ENCODE measurements around the gene ESPNL.
"Not testable (repeated sequence)": the region's sequence is repeated elsewhere in the genome, so short reads cannot be mapped to it uniquely, and the experiment has no call there.

ESPNL gene

GRCh38 chr2:238169048-238169707 is 69.0 kb downstream of the ESPNL start:
- H3K36me3 ChIP-seq (ENCODE audit: low read depth): peaks cover 49% of the 10 kb centered on the region
- ATAC-seq (ENCODE audit: low read depth): peak; percentile 8
- H3K4me3 ChIP-seq (ENCODE audit: severe bottlenecking): no peak overlapping the region
- no peak for DNase-seq (ENCODE audit: low spot score)
- H3K27me3 ChIP-seq (ENCODE audit: insufficient read depth, poor library complexity, severe bottlenecking): peaks cover 1% of the 10 kb centered on the region
- H3K4me1 ChIP-seq (ENCODE audit: insufficient read depth, poor library complexity, severe bottlenecking): peaks cover 32% of the 10 kb centered on the region
- no peaks in the 10 kb centered on the region for H3K9me3 ChIP-seq (ENCODE audit: severe bottlenecking)
- TF ChIP-seq CTCF (IDR thresholded peaks at IDR 0.05; ENCODE audit: poor library complexity, severe bottlenecking): no peak
- H3K27ac ChIP-seq (ENCODE audit: poor library complexity, severe bottlenecking): peak overlapping the region; percentile 96

- Histone ChIP-seq H3K27ac (ENCODE audit: poor library complexity, severe bottlenecking) (peak overlapping the region; percentile 96), H3K9me3 (ENCODE audit: severe bottlenecking) (no peaks in the 10 kb centered on the region), H3K36me3 (ENCODE audit: low read depth) (peaks cover 49% of the 10 kb centered on the region), H3K4me1 (ENCODE audit: insufficient read depth, poor library complexity, severe bottlenecking) (peaks cover 32% of the 10 kb centered on the region), H3K4me3 (ENCODE audit: severe bottlenecking) (no peak overlapping the region), H3K27me3 (ENCODE audit: insufficient read depth, poor library complexity, severe bottlenecking) (no peaks in the 10 kb centered on the region)
- no peak for TF ChIP-seq CTCF (IDR thresholded peaks at IDR 0.05; ENCODE audit: poor library complexity, severe bottlenecking)
- DNase-seq (ENCODE audit: low spot score) (peak; percentile 86), ATAC-seq (ENCODE audit: low read depth) (peak; percentile 92)
Measured at GRCh38 chr2:238169708-238170251, 69.6 kb downstream of the ESPNL start.

GRCh38 chr2:238170386-238171071 is 70.4 kb downstream of the ESPNL start:
- Histone ChIP-seq H3K36me3 (ENCODE audit: low read depth) (peaks cover 49% of the 10 kb centered on the region), H3K4me3 (ENCODE audit: severe bottlenecking) (no peak overlapping the region), H3K4me1 (ENCODE audit: insufficient read depth, poor library complexity, severe bottlenecking) (peaks cover 32% of the 10 kb centered on the region), H3K9me3 (ENCODE audit: severe bottlenecking) (no peaks in the 10 kb centered on the region), H3K27ac (ENCODE audit: poor library complexity, severe bottlenecking) (peak overlapping the region; percentile 96), H3K27me3 (ENCODE audit: insufficient read depth, poor library complexity, severe bottlenecking) (no peaks in the 10 kb centered on the region)
- TF ChIP-seq CTCF (IDR thresholded peaks at IDR 0.05; ENCODE audit: poor library complexity, severe bottlenecking): no peak
- ATAC-seq (ENCODE audit: low read depth): no peak
- no peak for DNase-seq (ENCODE audit: low spot score)

GRCh38 chr2:238171072-238171431 is 70.9 kb downstream of the ESPNL start:
- peak overlapping the region; percentile 96 for H3K27ac ChIP-seq (ENCODE audit: poor library complexity, severe bottlenecking)
- not testable (repeated sequence) for ATAC-seq (ENCODE audit: low read depth); H3K4me3 ChIP-seq (ENCODE audit: severe bottlenecking); DNase-seq (ENCODE audit: low spot score); H3K27me3 ChIP-seq (ENCODE audit: insufficient read depth, poor library complexity, severe bottlenecking); H3K9me3 ChIP-seq (ENCODE audit: severe bottlenecking)
- peaks cover 32% of the 10 kb centered on the region for H3K4me1 ChIP-seq (ENCODE audit: insufficient read depth, poor library complexity, severe bottlenecking)
- H3K36me3 ChIP-seq (ENCODE audit: low read depth): peaks cover 49% of the 10 kb centered on the region

- no peak for DNase-seq (ENCODE audit: low spot score)
- TF ChIP-seq CTCF (IDR thresholded peaks at IDR 0.05; ENCODE audit: poor library complexity, severe bottlenecking): no peak
- peaks cover 32% of the 10 kb centered on the region for H3K4me1 ChIP-seq (ENCODE audit: insufficient read depth, poor library complexity, severe bottlenecking)
- no peaks in the 10 kb centered on the region for H3K9me3 ChIP-seq (ENCODE audit: severe bottlenecking)
- H3K27me3 ChIP-seq (ENCODE audit: insufficient read depth, poor library complexity, severe bottlenecking): no peaks in the 10 kb centered on the region
- no peak for ATAC-seq (ENCODE audit: low read depth)
- no peak overlapping the region for H3K4me3 ChIP-seq (ENCODE audit: severe bottlenecking)
- H3K27ac ChIP-seq (ENCODE audit: poor library complexity, severe bottlenecking): peak overlapping the region; percentile 96
- H3K36me3 ChIP-seq (ENCODE audit: low read depth): peaks cover 51% of the 10 kb centered on the region
Measured at GRCh38 chr2:238171575-238172187, 71.5 kb downstream of the ESPNL start.
